RWPE1 (cell line): Measurements from ENCODE around the gene TMEM260.
"Not testable (repeated sequence)": the region's sequence is repeated elsewhere in the genome, so short reads cannot be mapped to it uniquely, and the experiment has no call there.

ENCODE experiments used
- CTCF ChIA-PET: fragments of 350-600 bp; sonication (Branson Sonifier 250); formaldehyde crosslinking; extraction: SDS; loops from one replicate; lab custom pipeline; 2021; lab: Yijun Ruan, JAX
- POLR2A ChIA-PET: fragments of 400-600 bp; formaldehyde crosslinking; extraction: SDS; loops from one replicate; lab custom pipeline; 2020; ENCODE audit warnings: antibody characterized with exemption; ENCODE audit not compliant: low non-redundant PET; lab: Yijun Ruan, JAX
- DNase-seq: peaks from one replicate; pipeline ENCODE4 v3.0.0; 2012; ENCODE audit warnings: low spot score
- H3K27ac ChIP-seq: fragments of 450-650 bp; 2 replicates; pipeline ENCODE4 v1.5.1; 2017
- TF ChIP-seq, protein P1 (sequence below): fragments of 450-650 bp; conservative IDR thresholded peaks from 2 replicates; pipeline ENCODE4 v1.5.1; 2017; ENCODE audit warnings: low read depth, mild to moderate bottlenecking

Gene TMEM260

DNA sequence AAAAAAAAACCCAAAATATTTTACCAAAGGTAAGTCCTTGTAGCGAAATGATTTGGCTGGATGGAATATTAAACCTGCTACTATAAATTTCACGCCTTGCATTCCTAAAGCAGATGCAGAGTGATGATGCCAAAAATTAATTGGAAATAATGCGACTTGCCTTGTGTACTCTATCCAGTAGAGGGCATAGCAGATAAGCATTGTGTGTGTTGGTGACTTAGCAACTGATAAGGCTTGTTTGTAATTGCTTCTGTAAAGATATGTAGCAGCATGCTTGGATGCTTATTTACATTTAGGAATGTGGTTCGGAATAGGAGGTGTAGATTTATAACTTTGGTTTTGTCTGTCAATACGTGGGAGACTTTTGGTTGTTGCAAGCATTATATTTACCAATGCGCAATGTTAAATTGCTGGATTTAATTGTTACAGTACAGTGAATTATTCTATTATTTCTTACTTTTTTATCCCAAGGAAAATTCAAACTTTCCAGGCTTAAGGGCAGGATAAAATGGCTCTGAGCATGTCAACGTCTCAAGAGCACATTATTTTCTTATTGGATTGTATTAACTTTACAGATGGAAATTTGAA, 80.5 kb downstream of the TMEM260 start:
- no peak overlapping the region for H3K27ac ChIP-seq
- CTCF ChIA-PET = interaction anchor here (0.6 to 0.7 kb wide), 2 partner anchors 665 to 693 kb away, joined by 4 to 5 read pairs; no protein-coding TSS in a partner anchor
- POLR2A ChIA-PET = no interaction called here
- peak; percentile 63 for DNase-seq
- TF ChIP-seq, protein P1, sequence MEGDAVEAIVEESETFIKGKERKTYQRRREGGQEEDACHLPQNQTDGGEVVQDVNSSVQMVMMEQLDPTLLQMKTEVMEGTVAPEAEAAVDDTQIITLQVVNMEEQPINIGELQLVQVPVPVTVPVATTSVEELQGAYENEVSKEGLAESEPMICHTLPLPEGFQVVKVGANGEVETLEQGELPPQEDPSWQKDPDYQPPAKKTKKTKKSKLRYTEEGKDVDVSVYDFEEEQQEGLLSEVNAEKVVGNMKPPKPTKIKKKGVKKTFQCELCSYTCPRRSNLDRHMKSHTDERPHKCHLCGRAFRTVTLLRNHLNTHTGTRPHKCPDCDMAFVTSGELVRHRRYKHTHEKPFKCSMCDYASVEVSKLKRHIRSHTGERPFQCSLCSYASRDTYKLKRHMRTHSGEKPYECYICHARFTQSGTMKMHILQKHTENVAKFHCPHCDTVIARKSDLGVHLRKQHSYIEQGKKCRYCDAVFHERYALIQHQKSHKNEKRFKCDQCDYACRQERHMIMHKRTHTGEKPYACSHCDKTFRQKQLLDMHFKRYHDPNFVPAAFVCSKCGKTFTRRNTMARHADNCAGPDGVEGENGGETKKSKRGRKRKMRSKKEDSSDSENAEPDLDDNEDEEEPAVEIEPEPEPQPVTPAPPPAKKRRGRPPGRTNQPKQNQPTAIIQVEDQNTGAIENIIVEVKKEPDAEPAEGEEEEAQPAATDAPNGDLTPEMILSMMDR = peak; percentile 76

DNA sequence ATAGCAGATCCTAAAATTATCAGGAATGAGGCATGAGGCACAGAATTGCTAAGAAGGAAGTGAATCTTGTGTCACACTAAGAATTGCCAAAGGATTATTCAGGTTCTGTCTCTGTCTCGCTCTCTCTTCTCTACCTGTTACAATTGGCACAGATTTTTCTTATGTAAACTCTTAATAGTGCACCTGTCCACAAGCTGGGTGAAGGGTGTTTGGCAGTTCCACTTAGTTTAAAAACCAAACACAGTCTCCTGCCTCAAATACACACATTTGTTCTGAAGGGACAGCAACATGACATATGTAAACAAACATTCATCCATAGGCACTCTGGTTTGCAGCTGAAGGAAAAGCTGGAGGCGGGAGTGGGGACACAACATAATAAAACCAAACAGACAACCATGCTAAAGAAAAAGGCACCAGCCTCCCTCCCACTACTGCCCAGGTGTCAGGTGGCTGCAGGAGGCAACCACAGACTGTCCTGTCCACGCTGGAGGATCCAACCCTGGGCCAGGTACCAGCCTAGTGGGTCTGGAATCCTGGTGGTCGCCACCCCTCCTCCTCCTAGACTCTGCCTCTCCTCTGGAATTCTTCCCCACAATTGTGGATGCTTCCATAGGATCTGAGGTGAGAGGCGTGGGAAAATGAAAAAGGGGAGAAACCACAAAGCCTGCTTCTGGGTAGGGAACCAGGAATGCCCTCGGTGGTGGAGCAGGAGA, 81.2 kb downstream of the TMEM260 start:
- no peak for DNase-seq
- TF ChIP-seq, protein P1 = no peak
- H3K27ac ChIP-seq = no peak overlapping the region
- ChIA-PET CTCF (no interaction called here), POLR2A (no interaction called here)

DNA sequence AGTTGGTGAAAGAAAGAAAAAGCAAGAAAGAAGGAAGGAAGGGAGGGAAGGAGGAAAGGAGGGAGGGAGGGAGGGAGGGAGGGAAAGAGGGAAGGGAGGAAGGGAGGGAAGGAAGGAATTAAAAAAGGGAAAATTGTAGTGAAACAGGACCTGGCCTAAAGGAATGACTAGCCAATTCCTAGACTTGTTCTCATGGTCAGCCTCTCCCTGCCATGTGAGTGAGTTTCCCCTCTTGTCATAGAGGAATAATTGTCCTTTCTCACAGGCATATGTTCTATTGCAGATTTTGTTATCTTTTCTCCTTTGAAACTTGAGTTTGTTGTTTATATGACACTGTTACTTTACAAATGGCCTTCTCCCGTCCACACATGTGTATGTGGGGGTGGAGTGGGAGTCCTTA, 81.9 kb downstream of the TMEM260 start:
- no peak for DNase-seq
- TF ChIP-seq, protein P1 = no peak
- ChIA-PET POLR2A (no interaction called here), CTCF (no interaction called here)
- H3K27ac ChIP-seq = no peak overlapping the region

DNA sequence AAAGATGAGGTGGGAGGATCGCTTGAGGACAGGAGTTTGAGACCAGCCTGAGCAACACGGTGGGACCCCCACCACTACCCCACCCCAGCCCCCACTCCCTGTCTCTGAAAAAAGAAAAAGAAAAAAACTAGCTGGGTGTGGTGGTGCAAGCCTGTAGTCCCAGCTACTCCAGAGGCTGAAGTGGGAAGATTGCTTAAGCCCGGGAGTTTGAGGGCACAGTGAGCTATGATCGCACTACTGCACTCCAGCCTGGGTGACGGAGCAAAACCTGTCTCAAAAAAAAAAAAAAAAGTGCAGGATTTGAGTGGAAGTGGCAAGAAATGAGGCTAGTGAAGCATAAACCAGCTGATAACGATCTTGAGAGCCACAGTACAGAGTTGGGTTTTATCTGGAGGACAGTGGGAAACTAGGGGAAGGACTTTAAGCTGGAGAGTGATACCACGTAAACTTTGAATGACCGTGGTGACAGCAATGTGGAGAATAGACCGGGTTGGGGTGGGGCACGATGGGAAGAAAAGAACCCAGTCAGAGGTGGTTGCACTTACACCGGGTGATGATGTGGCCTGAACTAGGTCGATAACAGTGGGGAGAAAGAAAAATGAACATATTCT, 85.3 kb downstream of the TMEM260 start:
- POLR2A ChIA-PET = no interaction called here
- CTCF ChIA-PET = interaction anchor here (0.5 to 0.6 kb wide), 2 partner anchors 51 to 293 kb away, joined by 3 read pairs; no protein-coding TSS in a partner anchor
- no peak for DNase-seq
- TF ChIP-seq, protein P1 = no peak
- no peak overlapping the region for H3K27ac ChIP-seq

DNA sequence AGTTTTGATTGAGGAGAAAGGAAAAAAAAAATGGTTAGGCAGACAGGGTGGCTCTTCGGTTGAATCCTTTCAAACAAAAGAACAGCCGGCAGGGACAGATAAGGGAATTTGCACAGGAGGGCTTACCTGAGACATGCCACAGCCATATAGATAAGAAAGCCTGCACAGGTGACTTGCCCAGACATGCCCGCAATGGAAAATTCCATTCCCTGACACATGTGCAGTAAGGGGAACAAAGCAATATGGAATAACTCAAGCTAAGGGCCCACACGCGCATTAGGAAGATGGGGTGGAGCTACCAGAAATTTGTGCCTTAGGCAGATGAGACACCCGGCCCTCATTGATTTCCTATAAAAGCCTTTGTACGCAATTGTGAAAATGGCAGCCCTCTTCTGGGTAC, 86.7 kb downstream of the TMEM260 start:
- POLR2A ChIA-PET = no interaction called here
- no peak overlapping the region for H3K27ac ChIP-seq
- no peak for DNase-seq
- CTCF ChIA-PET = interaction anchor here (0.6 to 0.7 kb wide), 3 partner anchors 237 to 1836 kb away, joined by 3 to 4 read pairs (median 3); no protein-coding TSS in a partner anchor
- TF ChIP-seq, protein P1 = no peak

DNA sequence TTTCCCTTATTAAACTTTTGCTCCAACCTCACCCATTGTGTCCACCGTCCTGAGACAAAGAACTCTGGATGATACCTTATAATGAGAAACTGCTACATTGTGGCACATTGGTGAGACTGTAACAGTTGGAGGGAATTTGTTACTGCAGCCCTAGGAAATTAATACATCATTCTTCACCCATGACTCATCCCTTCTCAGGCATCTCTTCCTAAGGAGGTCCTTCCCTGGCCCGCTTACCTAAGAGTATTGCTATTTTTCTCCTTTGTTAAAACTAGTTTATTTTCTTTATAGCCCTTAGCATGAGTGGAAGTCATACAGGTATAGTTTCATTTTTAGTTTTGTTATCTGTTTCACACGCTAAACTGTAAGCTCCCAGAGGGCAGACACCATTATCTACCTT, 87.1 kb downstream of the TMEM260 start:
- ChIA-PET CTCF (interaction anchor here (0.6 to 0.7 kb wide), 2 partner anchors 237 to 1835 kb away, joined by 3 to 4 read pairs; no protein-coding TSS in a partner anchor), POLR2A (no interaction called here)
- TF ChIP-seq, protein P1 = no peak
- H3K27ac ChIP-seq = no peak overlapping the region
- DNase-seq = peak; percentile 60

DNA sequence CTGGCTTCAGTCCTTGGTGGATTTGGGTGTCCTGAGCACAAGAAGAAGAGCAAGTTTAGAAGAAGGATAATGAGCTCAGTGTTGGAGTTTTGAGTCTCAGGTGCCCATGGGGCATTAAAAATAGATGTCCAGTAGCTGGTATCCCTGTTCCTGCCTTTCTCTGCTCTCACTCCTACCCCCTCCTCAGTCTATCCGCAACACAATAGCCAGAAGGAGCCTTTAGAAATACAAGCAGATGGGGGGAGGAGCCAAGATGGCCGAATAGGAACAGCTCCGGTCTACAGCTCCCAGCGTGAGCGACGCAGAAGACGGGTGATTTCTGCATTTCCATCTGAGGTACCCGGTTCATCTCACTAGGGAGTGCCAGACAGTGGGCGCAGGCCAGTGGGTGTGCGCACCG, 87.7 kb downstream of the TMEM260 start:
- CTCF ChIA-PET, DNase-seq, H3K27ac ChIP-seq, POLR2A ChIA-PET: not testable (repeated sequence)
